NCI-H748 treated with DMSO at 0.1 percent for 48 hours (cell line): ENCODE measurements around the gene ORC3.
"Not testable (repeated sequence)": the region's sequence is repeated elsewhere in the genome, so short reads cannot be mapped to it uniquely, and the experiment has no call there.

Source experiments
- DNase-seq: peaks from one replicate; lab custom pipeline; 2025; lab: John Stamatoyannopoulos, UW

ORC3 gene

GRCh38 chr6:87661016-87661415 lies 71.1 kb downstream of the ORC3 start:
- no peak for DNase-seq

- no peak for DNase-seq
These were observed 71.6 kb downstream of the ORC3 start for GRCh38 chr6:87661503-87661902.

GRCh38 chr6:87663434-87663833 lies 73.5 kb downstream of the ORC3 start:
- DNase-seq: no peak

- no peak for DNase-seq
These were observed 75.1 kb downstream of the ORC3 start for GRCh38 chr6:87664921-87665485.

GRCh38 chr6:87667032-87667431 lies 77.1 kb downstream of the ORC3 start:
- no peak for DNase-seq

GRCh38 chr6:87668013-87668412 lies 78.1 kb downstream of the ORC3 start:
- DNase-seq: no peak

GRCh38 chr6:87669051-87669450 lies 79.1 kb downstream of the ORC3 start:
- no peak for DNase-seq

GRCh38 chr6:87670707-87671106 lies 80.8 kb downstream of the ORC3 start:
- DNase-seq: no peak

- no peak for DNase-seq
These were observed 81.7 kb downstream of the ORC3 start for GRCh38 chr6:87671555-87672029.

GRCh38 chr6:87672641-87673040 lies 82.7 kb downstream of the ORC3 start:
- DNase-seq: no peak

GRCh38 chr6:87673237-87673636 lies 83.3 kb downstream of the ORC3 start:
- DNase-seq: no peak

- DNase-seq: no peak
These were observed 84.4 kb downstream of the ORC3 start for GRCh38 chr6:87674290-87674689.

- DNase-seq: no peak
These were observed 85.2 kb downstream of the ORC3 start for GRCh38 chr6:87675004-87675681.

GRCh38 chr6:87682310-87682709 lies 92.4 kb downstream of the ORC3 start:
- no peak for DNase-seq

GRCh38 chr6:87683890-87684289 lies 94.0 kb downstream of the ORC3 start:
- no peak for DNase-seq

- no peak for DNase-seq
These were observed 95.1 kb downstream of the ORC3 start for GRCh38 chr6:87684895-87685654.

GRCh38 chr6:87686636-87687205 lies 96.8 kb downstream of the ORC3 start:
- not testable (repeated sequence) for DNase-seq

GRCh38 chr6:87687296-87687695 lies 97.4 kb downstream of the ORC3 start:
- DNase-seq: no peak

GRCh38 chr6:87687893-87688292 lies 98.0 kb downstream of the ORC3 start:
- not testable (repeated sequence) for DNase-seq

GRCh38 chr6:87690441-87690840 lies 100.5 kb downstream of the ORC3 start:
- DNase-seq: no peak

GRCh38 chr6:87692086-87692485 lies 102.2 kb downstream of the ORC3 start:
- DNase-seq: no peak

GRCh38 chr6:87696817-87697216 lies 106.9 kb downstream of the ORC3 start:
- not testable (repeated sequence) for DNase-seq
